Keratinocyte (primary cell): Measurements from ENCODE around the gene SPECC1. TPM values are rescaled to one million over a fixed set of nuclear protein-coding genes. Genes with fewer than 3 reads are reported as not detected.

Source experiments
- DNase-seq: peaks from one replicate; pipeline ENCODE4 v3.0.0-alpha.2; 2011; ENCODE audit warnings: low read depth, missing footprints, low spot score
- FAIRE-seq: peaks from 2 replicates; lab custom pipeline; 2011; peaks lifted over from hg19 to GRCh38; lab: Jason Lieb, UNC
- H2AFZ ChIP-seq: 2 replicates; pipeline ENCODE4 v1.6.0; 2012; ENCODE audit warnings: low read length, control low read depth, inconsistent platforms; ENCODE audit not compliant: control insufficient read depth
- H3K27ac ChIP-seq: 2 replicates; pipeline ENCODE4 v1.5.1; 2011; ENCODE audit warnings: low read length; ENCODE audit not compliant: control insufficient read depth, insufficient read depth
- H3K27me3 ChIP-seq: 3 replicates; pipeline ENCODE4 v1.6.0; 2011; ENCODE audit warnings: low read length; ENCODE audit not compliant: control insufficient read depth, insufficient read depth; ENCODE audit errors: extremely low read depth
- H3K36me3 ChIP-seq, 2 experiments: 2 replicates in 1 of 2; 3 replicates in 1 of 2; pipeline ENCODE4 v1.5.1; 2011; ENCODE audit warnings: low read length in 2 of 2, mild to moderate bottlenecking in 1 of 2; ENCODE audit not compliant: control insufficient read depth in 2 of 2, insufficient read depth in 2 of 2; ENCODE audit errors: extremely low read depth in 1 of 2
- H3K4me1 ChIP-seq: 3 replicates; pipeline ENCODE4 v1.5.1; 2011; ENCODE audit warnings: low read length; ENCODE audit not compliant: control insufficient read depth, insufficient read depth; ENCODE audit errors: extremely low read depth
- H3K4me2 ChIP-seq: 3 replicates; pipeline ENCODE4 v1.6.0; 2011; ENCODE audit warnings: low read depth, low read length; ENCODE audit not compliant: control insufficient read depth, insufficient read depth; ENCODE audit errors: extremely low read depth
- H3K4me3 ChIP-seq, 3 experiments: fragments of 200-600 bp in 1 of 3; sonication (generic) in 1 of 3; 2 replicates in 2 of 3; 3 replicates in 1 of 3; pipeline ENCODE4 v1.5.1; 2011 to 2016; ENCODE audit warnings: low read length in 3 of 3, mild to moderate bottlenecking in 3 of 3, control low read depth in 2 of 3, inconsistent platforms in 1 of 3, low read depth in 1 of 3, mixed read lengths in 1 of 3, mixed run types in 1 of 3, moderate library complexity in 1 of 3; ENCODE audit not compliant: control insufficient read depth in 2 of 3, insufficient read depth in 2 of 3; ENCODE audit errors: extremely low read depth in 1 of 3
- H3K79me2 ChIP-seq: 2 replicates; pipeline ENCODE4 v1.6.0; 2012; ENCODE audit warnings: low read length; ENCODE audit not compliant: control insufficient read depth, insufficient read depth
- H3K9ac ChIP-seq: 3 replicates; pipeline ENCODE4 v1.6.0; 2011; ENCODE audit warnings: low read length; ENCODE audit not compliant: control insufficient read depth, insufficient read depth; ENCODE audit errors: extremely low read depth
- H3K9me1 ChIP-seq: 3 replicates; pipeline ENCODE4 v1.6.0; 2011; ENCODE audit warnings: low read length; ENCODE audit not compliant: control insufficient read depth, insufficient read depth; ENCODE audit errors: extremely low read depth
- H3K9me3 ChIP-seq: 2 replicates; pipeline ENCODE4 v1.5.1; 2012; ENCODE audit warnings: low read depth, low read length; ENCODE audit not compliant: control insufficient read depth
- H4K20me1 ChIP-seq: 3 replicates; pipeline ENCODE4 v1.6.0; 2011; ENCODE audit warnings: low read length; ENCODE audit not compliant: control insufficient read depth, insufficient read depth; ENCODE audit errors: extremely low read depth
- CTCF ChIP-seq, 3 experiments: IDR thresholded peaks in 1 of 3; conservative IDR thresholded peaks in 1 of 3; optimal IDR thresholded peaks in 1 of 3; 2 replicates in 2 of 3; 3 replicates in 1 of 3; pipeline versions ENCODE3 to v1.5.1; 2011; ENCODE audit warnings: low read length in 3 of 3, mild to moderate bottlenecking in 3 of 3, moderate library complexity in 2 of 3, control low read depth in 1 of 3, inconsistent platforms in 1 of 3; ENCODE audit not compliant: insufficient read depth in 2 of 3; ENCODE audit errors: extremely low read depth in 1 of 3
- EZH2 ChIP-seq: IDR thresholded peaks from one replicate; pipeline ENCODE4 v1.6.1; 2012; ENCODE audit warnings: inconsistent platforms, mild to moderate bottlenecking, low read length, moderate library complexity
- dilution Hi-C: fragments of 300-500 bp; cut with MboI; formaldehyde crosslinking; loops from one replicate; pipeline ENCODE4 v1.7.0; 2020; ENCODE audit warnings: low sequenced_read_pairs; ENCODE audit not compliant: extremely low pct_ligation_motif_present
- polyA plus RNA-seq, 5 experiments: library from polyadenylated mRNA; depleted of rRNA in 3 of 5; stranded (reverse) in 3 of 5; stranded (forward) in 1 of 5; unstranded in 1 of 5; fragments of >200 nt; gene quantifications; 1 replicate in 1 of 5; 2 replicates in 3 of 5; 3 replicates in 1 of 5; pipeline versions ENCODE4 v1.2.1 to v1.2.3, GENCODE V29; 2011 to 2012; ENCODE audit warnings: missing spikeins in 2 of 5, low read depth in 1 of 5, low replicate concordance in 1 of 5

SPECC1 gene
- polyA plus RNA-seq, 1 donor (not counting 4 experiments of a cell fraction or from before 2014, with no cell fraction given) = 20.9 TPM

GRCh38 chr17:20206591-20206990, 197.4 kb downstream of the SPECC1 start:
- H3K79me2 ChIP-seq = peaks cover 16% of the 10 kb centered on the region
- dilution Hi-C loops = no loop called here
- H3K9me1 ChIP-seq = no peaks in the 10 kb centered on the region
- peak; percentile 46 for DNase-seq
- peak; percentile 17 for FAIRE-seq
- peak overlapping the region in 2 of 3 experiments; percentile 22 for H3K4me3 ChIP-seq
- H3K36me3 ChIP-seq = peaks cover 4% of the 10 kb centered on the region in 2 experiments
- peak overlapping the region; percentile 80 for H3K4me2 ChIP-seq
- no peaks in the 10 kb centered on the region for H3K9me3 ChIP-seq
- H3K4me1 ChIP-seq = peaks cover 36% of the 10 kb centered on the region
- no peaks in the 10 kb centered on the region for H3K27me3 ChIP-seq
- H3K27ac ChIP-seq = peak overlapping the region; percentile 84
- peak overlapping the region; percentile 65 for H3K9ac ChIP-seq
- H4K20me1 ChIP-seq = no peaks in the 10 kb centered on the region
- TF ChIP-seq CTCF (optimal IDR thresholded peaks at IDR 0.05 in 1 of 3, IDR thresholded peaks at IDR 0.05 in 1 of 3, conservative IDR thresholded peaks at IDR 0.05 in 1 of 3; ENCODE audit: extremely low read depth in 1 of 3, insufficient read depth in 2 of 3, low read length in 3 of 3) = no peak
- no peak for TF ChIP-seq EZH2
- no peak overlapping the region for H2AFZ ChIP-seq

- Histone ChIP-seq H3K27ac (peak overlapping the region; percentile 84), H3K27me3 (no peaks in the 10 kb centered on the region), H3K4me2 (peak overlapping the region; percentile 80), H3K9me3 (no peaks in the 10 kb centered on the region), H3K36me3 (peaks cover 5 to 6% of the 10 kb centered on the region in 2 experiments), H3K4me3 (peak overlapping the region in 2 of 3 experiments; percentile 22), H3K9me1 (no peaks in the 10 kb centered on the region), H3K4me1 (peaks cover 36% of the 10 kb centered on the region), H2AFZ (no peak overlapping the region), H3K79me2 (peaks cover 11% of the 10 kb centered on the region), H3K9ac (peak overlapping the region; percentile 65), H4K20me1 (no peaks in the 10 kb centered on the region)
- dilution Hi-C loops = no loop called here
- DNase-seq = peak; percentile 40
- TF ChIP-seq CTCF (optimal IDR thresholded peaks at IDR 0.05 in 1 of 3, IDR thresholded peaks at IDR 0.05 in 1 of 3, conservative IDR thresholded peaks at IDR 0.05 in 1 of 3; ENCODE audit: extremely low read depth in 1 of 3, insufficient read depth in 2 of 3, low read length in 3 of 3) (no peak), EZH2 (no peak)
- FAIRE-seq = peak; percentile 55
These were observed 198.3 kb downstream of the SPECC1 start for GRCh38 chr17:20207262-20207985.
